EH (cell line): ENCODE results near the gene THAP11.

Experiments
- DNase-seq: peaks from one replicate; pipeline ENCODE4 v3.0.0-alpha.2; 2015; ENCODE audit warnings: low read depth

THAP11 gene

DNA sequence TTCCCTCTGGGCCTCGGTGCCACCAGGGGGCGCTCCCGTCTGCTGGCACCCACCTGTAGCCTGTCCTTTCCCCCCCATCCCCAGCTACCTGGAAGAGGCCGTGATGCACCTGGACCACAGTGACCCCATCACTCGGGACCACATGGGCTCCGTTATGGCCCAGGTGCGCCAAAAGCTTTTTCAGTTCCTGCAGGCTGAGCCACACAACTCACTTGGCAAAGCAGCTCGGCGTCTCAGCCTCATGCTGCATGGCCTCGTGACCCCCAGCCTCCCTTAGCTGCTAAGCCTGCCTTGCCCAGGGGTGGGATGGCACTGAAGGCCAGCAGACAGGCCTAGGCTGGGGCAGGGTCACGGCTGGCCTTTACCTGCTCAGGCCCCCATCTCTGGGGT lies 41.7 kb downstream of the THAP11 start:
- DNase-seq, result peak; percentile 48

GRCh38 chr16:67884684-67885083 lies 42.6 kb downstream of the THAP11 start, which contains the start of gene NRN1L:
NRN1L (plus strand) TSS chr16:67884885; CDS start chr16:67884904, 19 bp downstream.
- peak; percentile 94 for DNase-seq

DNA sequence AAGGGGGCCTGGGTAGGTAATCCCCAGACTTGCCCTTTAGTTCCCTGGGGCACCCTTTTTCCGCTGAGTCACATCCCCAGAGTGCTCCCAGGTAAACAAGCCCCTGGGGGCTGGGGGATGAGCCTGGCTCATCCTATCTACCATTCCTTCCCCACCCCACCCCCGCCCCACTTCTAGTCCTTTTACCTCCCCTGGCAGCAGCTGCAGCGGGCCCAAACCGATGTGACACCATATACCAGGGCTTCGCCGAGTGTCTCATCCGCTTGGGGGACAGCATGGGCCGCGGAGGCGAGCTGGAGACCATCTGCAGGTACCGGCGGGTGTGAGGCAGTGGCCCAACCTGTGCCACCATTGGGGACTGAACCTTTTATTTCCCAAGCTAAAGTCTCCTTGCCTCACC lies 43.4 kb downstream of the THAP11 start:
- no peak for DNase-seq

DNA sequence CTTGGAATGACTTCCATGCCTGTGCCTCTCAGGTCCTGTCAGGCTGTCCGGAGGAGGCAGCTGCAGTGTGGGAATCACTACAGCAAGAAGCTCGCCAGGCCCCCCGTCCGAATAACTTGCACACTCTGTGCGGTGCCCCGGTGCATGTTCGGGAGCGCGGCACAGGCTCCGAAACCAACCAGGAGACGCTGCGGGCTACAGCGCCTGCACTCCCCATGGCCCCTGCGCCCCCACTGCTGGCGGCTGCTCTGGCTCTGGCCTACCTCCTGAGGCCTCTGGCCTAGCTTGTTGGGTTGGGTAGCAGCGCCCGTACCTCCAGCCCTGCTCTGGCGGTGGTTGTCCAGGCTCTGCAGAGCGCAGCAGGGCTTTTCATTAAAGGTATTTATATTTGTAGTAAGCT lies 43.9 kb downstream of the THAP11 start:
- no peak for DNase-seq

GRCh38 chr16:67886387-67886786 lies 44.3 kb downstream of the THAP11 start:
- no peak for DNase-seq

DNA sequence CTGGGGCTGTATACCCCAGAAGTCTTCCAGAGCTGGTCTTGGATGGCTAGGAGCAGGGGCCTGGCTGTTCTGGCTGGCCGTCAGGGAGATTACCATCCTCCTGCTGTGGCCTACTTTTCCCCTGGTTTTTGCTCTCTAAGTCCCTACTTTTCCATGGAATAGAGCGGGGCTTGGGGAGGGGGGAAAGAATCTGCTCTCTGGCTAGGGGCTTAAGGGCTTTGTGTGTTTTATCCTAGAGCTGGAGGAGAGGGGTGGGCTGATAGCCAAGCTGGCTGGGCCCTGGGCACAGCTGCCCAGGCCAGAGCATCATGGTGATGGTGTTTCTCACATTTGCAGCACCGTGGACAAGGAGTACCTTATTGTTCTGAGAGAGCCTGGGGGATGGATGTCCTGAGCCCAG lies 46.2 kb downstream of the THAP11 start:
- DNase-seq, result no peak

DNA sequence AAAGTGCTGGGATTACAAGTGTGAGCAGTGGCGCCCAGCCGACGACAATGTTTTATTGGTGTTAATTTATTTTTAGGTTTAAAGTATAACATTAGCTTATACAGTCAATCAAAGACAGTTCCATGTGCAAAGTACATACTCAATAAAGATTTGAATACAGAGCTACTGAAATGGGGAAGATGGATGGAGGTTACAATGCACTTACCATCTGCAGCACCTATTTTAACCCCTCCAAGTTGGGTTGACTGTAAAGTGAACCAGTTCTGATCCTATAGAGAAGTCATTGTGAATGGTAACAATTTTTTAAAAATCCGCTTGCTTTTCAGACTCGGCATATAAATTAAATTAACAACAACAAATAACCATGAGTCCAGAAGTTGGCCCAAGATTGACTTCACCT lies 50.3 kb downstream of the THAP11 start:
- DNase-seq, result no peak

- peak; percentile 96 for DNase-seq
Observed at GRCh38 chr16:67892899-67893742, 51.0 kb downstream of the THAP11 start, which contains the start of gene PSKH1. PSKH1 (plus strand) TSS chr16:67893254; CDS start chr16:67908750, 15,496 bp downstream.
